Jurkat, Clone E6-1 (cell line): ENCODE results near the gene PRSS57.

Source experiments
- DNase-seq: peaks from one replicate; pipeline ENCODE4 v3.0.0-alpha.2; 2011; ENCODE audit warnings: low read depth, low spot score
- H3K4me3 ChIP-seq: 2 replicates; pipeline ENCODE4 v1.5.1; 2011; ENCODE audit warnings: mild to moderate bottlenecking, low read length, control low read depth, moderate library complexity

PRSS57 gene

GRCh38 chr19:725461-726089 is 30.3 kb upstream of the PRSS57 start:
- H3K4me3 ChIP-seq: no peak overlapping the region
- DNase-seq: no peak

- no peak for DNase-seq
- no peak overlapping the region for H3K4me3 ChIP-seq
Measured at GRCh38 chr19:723714-724113, 28.5 kb upstream of the PRSS57 start.

DNA sequence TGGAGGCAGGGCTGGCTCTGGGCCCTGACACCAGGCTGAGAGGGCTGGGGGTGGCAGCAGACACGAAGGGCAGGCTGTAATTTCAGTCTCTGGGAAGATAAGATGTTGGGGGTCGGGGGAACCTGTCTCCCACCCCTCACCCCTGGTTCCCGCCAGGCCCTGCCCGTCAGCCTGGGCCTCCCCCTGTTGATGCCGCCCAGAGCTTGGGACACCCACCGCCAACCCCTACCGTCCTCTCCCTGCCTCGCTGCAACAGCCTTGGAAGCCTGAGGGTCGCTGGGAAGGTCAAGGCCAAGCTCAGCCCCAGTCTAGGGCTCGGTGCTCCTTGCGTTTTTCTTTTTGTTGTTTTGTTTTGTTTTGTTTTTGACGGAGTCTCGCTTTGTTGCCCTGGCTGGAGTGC is 28.0 kb upstream of the PRSS57 start:
- H3K4me3 ChIP-seq: no peak overlapping the region

DNA sequence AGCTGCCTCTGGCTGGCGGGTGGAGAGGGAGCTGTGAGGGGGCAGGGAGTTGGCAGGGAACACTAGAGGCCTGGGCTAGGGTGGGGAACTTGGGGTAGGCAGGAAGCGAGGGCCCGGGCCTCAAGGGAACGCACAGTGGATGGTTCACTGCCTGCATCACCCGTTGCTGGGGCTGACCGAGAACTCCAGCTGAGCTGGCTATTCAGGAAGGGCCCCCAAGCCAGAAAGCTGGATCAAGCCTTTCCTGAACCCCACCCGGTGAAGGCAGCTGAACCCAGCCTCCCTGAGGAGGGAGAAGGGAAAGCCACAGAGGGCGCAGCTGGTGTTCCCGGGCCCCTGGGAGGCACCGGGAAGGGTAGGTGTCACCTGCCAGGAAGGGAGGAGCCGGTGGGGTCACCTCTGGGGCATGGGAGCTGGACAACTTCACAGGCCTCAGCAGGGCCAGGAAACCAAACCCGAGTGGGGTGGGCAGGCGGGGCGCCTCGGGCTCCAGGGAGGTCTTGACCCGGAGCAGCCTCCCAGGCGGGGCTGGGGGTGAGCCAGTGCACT is 27.4 kb upstream of the PRSS57 start:
- no peak for DNase-seq
- no peak overlapping the region for H3K4me3 ChIP-seq

More for the DNA sequence above, 28.0 kb upstream of the PRSS57 start:
- no peak for DNase-seq

DNA sequence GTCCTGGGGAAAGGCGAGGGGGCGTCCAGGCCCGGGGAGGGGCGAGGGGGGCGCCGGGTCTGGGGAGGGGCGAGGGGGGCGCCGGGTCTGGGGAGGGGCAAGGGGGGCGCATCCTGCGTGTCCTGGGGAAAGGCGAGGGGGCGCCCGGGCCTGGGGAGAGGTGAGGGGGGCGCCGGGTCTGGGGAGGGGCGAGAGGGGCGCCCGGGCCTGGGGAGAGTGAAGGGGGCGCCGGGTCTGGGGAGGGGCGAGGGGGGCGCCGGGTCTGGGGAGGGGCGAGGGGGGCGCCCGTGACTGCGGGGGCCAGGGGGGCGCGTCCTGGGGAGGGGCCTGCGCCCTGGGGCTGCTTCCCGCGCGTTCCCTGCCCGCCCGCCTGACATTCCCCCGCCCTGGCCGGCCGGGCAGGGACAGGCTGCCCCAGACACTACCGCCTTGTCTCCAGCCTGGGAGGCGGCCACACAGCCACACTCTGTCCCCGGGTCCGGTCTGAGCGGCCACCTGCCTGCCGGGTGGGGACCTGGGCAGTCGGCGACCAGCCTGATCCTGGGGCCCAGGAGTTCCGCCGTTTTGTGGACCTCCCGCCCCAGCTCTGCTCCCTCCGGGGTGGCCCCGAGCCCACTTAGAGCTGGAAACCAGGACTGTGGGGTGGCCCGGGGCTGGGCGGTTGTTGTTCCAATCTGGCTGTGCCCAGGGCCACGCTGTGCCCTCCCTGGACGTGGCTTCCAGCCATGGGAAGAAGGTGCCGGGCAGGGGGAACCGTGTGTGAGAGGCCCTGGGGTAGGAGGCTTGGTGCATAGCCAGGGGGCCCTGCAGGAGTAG is 25.3 kb upstream of the PRSS57 start:
- H3K4me3 ChIP-seq: no peak overlapping the region
- no peak for DNase-seq

DNA sequence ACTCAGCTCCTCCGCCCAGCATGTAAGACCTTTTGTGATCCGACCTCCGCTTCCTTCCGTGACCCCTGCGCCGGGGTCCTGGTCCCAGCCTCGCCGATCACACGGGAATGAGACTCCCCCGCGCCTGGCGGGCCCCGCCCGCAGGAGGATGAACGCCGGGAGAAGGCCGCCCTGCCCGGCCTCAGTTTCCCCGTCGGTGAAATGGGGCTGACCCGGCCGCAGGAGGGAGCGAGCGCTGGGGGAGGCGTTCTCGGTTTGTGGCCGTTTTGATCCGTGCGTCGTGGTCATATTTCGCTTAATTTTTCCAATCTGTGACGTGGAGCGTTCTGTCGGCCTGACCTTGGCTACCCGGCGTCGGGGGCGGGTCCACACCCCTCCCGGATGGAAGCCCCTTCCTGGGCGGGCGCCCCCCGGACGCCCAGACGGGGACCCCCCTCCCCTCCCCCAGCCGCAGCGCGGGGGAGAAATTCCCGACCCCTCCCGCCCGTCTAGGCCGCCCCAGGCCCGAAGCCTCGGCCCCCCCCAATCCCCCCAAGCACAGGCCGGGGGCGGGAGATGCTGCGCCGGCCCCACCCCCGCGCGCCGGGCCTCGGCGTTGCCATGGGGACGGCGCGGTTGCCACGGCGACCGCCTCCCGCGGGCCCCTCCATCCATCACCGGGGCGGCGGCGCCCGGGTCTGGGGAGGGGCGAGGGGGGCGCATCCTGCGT is 24.5 kb upstream of the PRSS57 start:
- no peak for DNase-seq
- no peak overlapping the region for H3K4me3 ChIP-seq

DNA sequence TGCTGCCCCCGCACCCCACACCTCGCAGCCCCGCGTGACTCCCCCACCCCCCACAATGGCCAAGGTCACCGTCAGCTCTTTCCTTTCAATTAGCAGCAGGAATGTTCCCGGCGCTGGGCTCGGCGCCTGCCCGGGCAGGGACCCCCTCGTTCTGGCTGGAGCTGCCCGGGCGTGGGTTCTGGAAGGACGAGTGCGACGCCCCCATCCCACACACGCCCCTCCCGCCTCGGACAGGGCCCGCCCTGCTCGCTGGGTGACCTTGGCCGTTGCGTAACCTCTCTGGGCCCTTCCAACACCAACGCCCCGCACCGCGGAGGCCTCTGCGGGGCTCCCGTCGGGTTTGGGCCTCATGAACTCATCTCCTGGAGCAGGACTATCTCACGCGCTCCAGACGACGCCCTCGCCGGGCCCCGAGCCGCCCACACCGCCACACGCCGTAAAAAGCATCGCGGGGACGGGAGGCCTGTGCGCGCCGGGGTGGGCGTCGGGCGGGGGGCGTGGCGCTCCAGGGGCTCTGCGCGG is 23.8 kb upstream of the PRSS57 start:
- no peak overlapping the region for H3K4me3 ChIP-seq
- DNase-seq: no peak

DNA sequence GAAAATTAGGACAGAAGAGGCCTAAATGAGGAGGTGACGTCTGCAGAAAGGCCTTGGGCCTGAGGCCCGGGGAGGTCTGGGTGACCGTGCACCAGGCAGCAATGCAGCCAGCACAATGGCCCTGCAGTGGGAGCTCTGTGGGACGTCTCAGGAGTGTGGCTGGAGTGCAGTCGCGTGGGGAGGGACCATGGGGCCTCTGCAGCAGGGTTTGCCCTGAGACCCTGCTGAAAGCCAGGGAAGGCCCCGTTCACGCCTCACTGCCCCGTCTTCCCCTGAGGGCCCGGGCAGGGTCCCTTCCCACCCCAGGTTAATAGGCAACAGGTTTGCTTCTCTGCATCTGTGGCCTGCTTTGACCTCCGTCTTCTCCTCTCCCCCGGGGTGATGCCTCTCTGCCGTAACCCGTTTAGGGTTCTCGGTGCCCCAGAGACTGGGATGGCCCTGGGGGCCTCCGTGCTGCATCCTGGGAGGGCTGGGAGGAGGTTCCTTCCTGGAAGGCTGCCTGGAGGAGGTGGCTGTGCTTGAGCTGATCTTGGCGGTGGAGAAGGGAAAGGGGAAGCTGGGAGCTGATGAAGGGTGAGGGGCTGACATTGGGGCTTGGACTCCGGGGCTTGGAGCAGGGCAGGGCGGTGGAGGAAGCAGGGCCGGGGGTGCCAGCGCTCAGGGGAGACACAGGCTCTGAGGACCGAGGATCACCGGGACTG is 23.1 kb upstream of the PRSS57 start:
- no peak overlapping the region for H3K4me3 ChIP-seq
- no peak for DNase-seq

DNA sequence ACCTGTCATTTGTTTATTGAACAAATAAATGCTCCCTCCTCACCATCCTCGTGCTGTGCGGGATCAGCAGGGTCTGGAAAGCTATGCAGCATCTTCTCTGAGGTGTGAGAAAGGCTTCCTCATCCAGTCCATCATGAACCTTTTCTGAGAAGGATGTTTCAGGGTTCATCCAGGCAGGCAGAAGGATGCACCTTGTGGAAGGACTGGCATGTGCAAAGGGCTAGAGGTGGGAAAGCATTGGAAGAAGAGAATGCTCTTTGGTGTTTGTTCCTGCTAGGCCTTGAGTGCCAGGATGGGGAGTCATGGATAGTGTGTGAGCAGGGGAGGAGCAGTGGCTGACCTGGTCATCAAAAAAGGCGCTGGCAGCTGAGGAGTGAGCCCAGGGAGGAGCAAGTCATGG is 20.1 kb upstream of the PRSS57 start:
- no peak for DNase-seq
- no peak overlapping the region for H3K4me3 ChIP-seq

DNA sequence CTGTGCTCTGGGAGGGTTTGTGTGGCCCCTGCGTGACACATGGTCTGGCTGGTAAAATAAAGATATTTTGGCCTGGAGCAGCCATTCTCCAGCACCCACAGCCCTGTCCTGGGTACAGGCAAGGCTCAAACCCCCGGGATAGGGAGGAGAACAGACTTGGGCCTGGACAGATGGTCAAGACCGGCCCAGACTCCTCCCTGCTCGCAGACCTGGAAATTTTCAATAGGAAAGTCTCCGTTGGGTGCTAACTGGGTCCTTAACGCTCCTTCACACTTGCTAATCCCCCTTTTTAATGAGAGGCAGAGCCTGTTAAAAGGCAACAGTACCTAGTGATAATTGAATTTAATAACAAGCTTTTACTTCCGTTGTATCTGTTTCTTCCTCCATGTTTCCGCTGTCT is 16.0 kb upstream of the PRSS57 start:
- H3K4me3 ChIP-seq: no peak overlapping the region
- no peak for DNase-seq

DNA sequence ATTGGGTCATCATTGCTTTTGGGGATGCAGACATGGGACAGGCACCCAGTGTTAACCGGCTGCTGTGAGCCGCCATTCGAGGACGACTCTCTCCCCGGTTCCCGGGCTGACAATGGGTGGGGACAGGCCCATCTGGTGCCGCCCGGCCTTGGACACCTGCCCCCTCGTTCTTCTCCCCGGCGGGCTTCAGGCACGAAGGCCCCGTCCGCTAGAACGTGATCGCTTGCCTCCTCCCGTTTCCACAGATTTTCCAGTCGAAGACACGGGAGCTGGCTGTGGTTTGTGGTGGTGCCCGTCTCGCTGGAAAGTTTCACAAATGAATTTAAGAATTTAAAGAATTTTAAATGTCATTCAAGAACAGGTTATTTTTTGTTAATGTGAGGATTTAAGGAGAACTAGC is 15.5 kb upstream of the PRSS57 start:
- H3K4me3 ChIP-seq: no peak overlapping the region
- no peak for DNase-seq

DNA sequence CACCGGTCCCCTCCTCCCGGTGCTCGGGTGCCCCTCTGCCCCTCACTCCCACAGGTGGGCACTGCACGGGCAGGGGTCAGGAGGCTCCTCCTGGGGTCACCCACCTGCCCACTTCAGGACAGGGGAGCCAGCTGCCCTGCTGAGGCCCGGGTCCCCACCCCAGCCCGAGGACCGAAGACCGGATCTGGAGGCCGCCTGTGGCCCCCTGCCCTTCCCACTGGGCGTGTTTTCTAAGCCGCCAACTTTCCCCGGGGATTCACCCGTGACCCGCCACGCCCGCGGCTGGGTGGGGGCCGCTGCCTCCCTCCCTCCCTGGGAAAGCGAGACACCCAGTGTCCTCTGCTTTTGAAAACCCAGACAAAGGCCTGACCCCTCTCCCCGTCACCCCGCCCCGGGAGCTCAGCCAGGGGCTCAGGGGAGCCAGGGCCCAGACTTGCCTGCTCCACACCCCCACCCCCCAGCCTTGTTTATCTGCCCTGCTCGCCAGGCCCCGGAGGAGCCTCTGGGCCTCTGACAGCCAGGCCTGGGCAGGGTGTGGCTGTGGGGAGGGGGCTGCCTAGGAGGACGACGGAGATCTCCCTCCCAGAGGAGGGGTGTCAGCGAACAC is 14.8 kb upstream of the PRSS57 start:
- H3K4me3 ChIP-seq: no peak overlapping the region
- DNase-seq: no peak

DNA sequence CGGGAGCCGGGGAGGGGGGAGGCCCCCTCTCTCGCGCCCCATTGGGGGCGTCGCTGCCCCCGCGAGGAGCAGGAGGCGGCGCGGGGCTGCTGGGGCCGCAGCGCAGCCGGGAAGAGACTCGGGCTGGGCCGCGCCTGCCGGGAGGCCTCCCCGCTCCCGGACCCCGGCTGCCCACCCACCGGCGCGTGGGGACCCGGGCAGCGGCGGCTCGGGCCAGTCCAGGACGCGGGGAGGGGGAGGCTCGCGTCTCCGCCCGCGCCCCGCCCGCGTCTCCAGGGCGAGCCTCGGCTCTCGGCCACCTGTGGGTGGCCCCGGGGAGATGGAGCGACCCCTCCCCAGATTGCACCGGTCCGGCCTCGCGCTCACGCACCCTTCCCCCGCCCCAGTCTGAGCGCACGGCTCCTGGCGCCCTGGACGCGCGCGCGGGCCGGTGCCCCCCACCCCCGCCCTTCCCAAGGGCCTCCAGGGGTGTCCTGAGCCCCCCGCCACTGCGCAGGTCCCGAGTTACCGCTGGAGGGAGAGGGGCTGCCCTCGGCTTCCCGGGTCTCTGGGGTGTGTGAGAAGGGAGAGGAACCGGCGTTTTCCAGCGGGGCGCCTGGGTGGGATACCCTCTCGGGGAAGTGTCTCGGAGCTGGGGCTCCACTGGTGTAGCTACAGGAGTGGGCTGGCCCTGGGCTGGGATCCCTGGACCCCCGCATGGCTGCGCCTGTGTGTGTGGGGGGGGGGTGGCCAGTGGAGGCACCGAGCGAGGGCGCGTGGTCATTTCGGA is 14.1 kb upstream of the PRSS57 start:
- no peak for DNase-seq
- H3K4me3 ChIP-seq: peak overlapping the region; percentile 23

DNA sequence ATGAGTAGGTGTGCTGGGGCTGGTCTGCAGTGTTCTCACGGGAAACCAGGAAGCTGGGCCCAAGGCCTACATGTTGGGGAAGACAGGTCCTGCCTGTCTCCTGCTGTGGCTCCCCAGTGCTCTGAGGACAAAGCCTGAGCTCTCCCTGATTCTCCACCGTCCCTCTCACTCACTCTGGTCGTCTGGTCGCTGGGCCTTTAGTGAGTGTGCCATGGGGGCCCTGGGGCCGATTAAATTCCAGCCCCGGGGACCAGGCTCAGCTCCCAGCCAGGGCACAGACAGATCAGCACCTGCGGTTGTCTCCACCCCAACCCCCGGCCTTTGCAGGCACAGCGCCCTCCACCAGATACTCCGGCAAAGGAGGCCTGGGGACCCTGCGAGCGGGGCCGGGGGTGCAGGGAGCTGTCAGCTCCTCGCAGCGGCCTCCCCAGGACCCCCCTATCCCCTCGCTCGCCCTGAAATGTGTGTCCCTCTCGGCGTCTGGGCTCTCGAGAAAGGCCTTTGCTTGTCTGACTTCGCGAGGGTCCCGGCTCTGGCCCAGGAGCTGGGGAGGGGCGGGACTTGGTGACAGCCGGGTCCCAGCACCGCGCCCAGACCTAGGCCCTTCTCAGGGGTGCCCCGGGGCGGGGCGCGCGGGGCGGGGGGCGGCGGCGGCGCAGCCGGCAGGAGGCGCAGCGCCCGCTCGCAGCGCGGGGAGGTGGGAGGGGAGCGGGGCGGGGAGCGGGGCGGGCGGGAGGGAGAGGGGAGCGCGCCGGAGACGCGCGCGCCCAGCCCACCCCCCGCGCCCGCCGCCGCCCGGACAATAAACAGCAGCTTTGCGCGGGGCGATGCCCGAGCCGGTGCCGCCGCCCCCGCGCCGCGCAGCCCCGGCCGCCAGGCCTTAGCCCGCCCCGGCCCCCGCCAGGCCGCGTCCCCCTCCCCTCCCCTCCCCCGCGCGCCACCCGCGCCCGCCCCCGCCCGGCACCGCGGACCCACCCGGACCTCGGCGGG is 13.2 kb upstream of the PRSS57 start, which contains the start of gene PALM:
Gene PALM, plus strand, starts transcription at position 782 of the 990 bp plus-strand sequence. CDS start 212 bp downstream, outside the sequence.
- DNase-seq: no peak
- H3K4me3 ChIP-seq: peak within 1 kb of the TSS; percentile 23

DNA sequence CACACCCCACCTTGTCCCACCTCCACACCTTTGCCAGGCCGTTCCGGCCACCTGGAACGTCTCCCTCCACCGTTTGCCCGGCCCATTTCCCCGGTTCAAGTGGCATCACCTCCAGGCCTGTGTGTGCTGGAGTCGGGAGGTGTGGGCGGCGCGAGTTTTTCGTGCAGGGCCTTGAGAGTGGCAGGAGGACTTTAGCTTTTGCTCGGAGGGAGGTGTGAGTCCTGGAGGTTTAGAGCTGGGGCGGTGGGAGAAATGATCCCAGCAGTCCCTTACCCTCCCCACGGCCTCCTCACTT is 9.1 kb upstream of the PRSS57 start:
- no peak for DNase-seq
- H3K4me3 ChIP-seq: no peak overlapping the region

DNA sequence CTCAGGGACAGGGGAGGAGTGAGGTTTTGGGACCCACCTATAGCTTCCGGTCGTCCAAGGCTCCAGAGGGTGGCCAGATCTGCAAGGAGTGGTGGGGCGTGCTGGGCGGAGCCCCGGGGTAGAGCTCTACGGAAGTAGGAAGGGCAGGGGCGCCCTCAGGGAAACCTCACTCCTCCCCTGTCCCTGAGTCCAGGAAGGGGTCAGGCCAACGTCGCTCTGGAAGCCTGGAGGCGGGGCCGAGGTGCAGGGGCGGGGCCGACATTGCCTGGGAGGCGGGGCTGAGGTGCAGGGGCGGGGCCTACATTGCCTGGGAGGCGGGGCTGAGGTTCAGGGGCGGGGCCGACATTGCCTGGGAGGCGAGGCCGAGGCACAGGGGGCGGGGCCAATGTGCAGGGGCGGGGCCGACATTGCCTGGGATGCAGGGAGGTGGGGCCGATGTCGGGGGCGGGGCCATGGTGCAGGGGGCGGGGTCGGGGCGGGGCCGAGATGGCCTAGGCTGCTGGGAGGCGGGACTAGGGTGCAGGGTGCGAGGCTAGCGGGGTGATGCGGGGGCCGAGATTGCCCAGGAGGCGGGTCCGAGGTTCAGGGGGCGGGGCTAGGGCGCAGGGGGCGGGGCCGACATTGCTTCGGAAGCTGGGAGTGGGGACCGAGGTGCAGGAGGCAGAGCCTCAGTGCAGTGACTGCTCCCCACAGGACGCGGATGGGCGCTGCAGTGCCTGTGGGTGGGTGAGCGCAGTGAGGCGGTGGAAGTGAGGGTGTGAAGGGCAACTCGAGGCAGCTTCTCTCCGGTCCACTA is 8.6 kb upstream of the PRSS57 start:
- DNase-seq: peak; percentile 53
- no peak overlapping the region for H3K4me3 ChIP-seq
